Heart left ventricle (tissue), 16 donors: ENCODE results near the gene IL18BP. TPM values are rescaled to one million over a fixed set of nuclear protein-coding genes. Genes with fewer than 3 reads are reported as not detected.

Experiments used
- ATAC-seq, 4 donors: fragments of 200-7000 bp; cut with Tn5 transposase; one replicate each; pipeline ENCODE4 v1.9.1; 2020 to 2022; ENCODE audit warnings: moderate library complexity in 4 of 4, mild to moderate bottlenecking in 3 of 4, moderate number of reproducible peaks in 1 of 4
- DNase-seq, 5 donors: peaks; one replicate each; pipeline ENCODE4 v3.0.0-alpha.2; 2020
- H3K27ac ChIP-seq, 12 donors: fragments of 200-600 bp; sonication (generic) in 4 of 12; one replicate each; pipeline versions ENCODE4 v1.5.0 to v1.8.0; 2016 to 2022; ENCODE audit warnings: mild to moderate bottlenecking in 2 of 12
- H3K27me3 ChIP-seq, 9 donors: fragments of 200-600 bp; sonication (generic) in 2 of 9; one replicate each; pipeline versions ENCODE4 v1.5.1 to v1.8.0; 2016 to 2022; ENCODE audit warnings: mild to moderate bottlenecking in 3 of 9
- H3K36me3 ChIP-seq, 9 donors: fragments of 200-600 bp; sonication (generic) in 2 of 9; one replicate each; pipeline versions ENCODE4 v1.5.0 to v1.8.0; 2018 to 2022; ENCODE audit warnings: mild to moderate bottlenecking in 2 of 9
- H3K4me1 ChIP-seq, 12 donors: fragments of 200-600 bp; sonication (generic) in 4 of 12; one replicate each; pipeline versions ENCODE4 v1.5.0 to v1.8.0; 2016 to 2022; ENCODE audit warnings: mild to moderate bottlenecking in 3 of 12
- H3K4me3 ChIP-seq, 12 donors: fragments of 200-600 bp; sonication (generic) in 4 of 12; one replicate each; pipeline versions ENCODE4 v1.5.0 to v1.8.0; 2017 to 2022; ENCODE audit warnings: mild to moderate bottlenecking in 9 of 12, moderate library complexity in 4 of 12
- H3K9me3 ChIP-seq, 12 donors: fragments of 200-600 bp; sonication (generic) in 4 of 12; one replicate each; pipeline versions ENCODE4 v1.5.0 to v1.8.0; 2016 to 2022; ENCODE audit warnings: mild to moderate bottlenecking in 1 of 12
- CTCF ChIP-seq, 12 donors: fragments of 200-600 bp; sonication (generic) in 4 of 12; IDR thresholded peaks; one replicate each; pipeline versions ENCODE4 v1.5.0 to v1.8.0; 2018 to 2022; ENCODE audit warnings: antibody characterized with exemption in 12 of 12, mild to moderate bottlenecking in 5 of 12
- POLR2A ChIP-seq, 2 donors: fragments of 450-650 bp; IDR thresholded peaks; one replicate each; pipeline ENCODE4 v1.6.1; 2017; ENCODE audit warnings: antibody characterized with exemption in 2 of 2, mild to moderate bottlenecking in 2 of 2, moderate library complexity in 2 of 2
- WGBS, 4 donors: extraction: QIAGEN DNeasy Blood & Tissue Kit in 2 of 4; methylation state at CpG; one replicate each; pipeline versions ENCODE4 v1.1.5 to v1.1.7; 2013 to 2018; 5-methylcytosine and 5-hydroxymethylcytosine counted together
- intact Hi-C, 10 donors: fragments of 100-400 bp; cut with DNase I; formaldehyde crosslinking; loops; one replicate each; pipeline versions ENCODE4 v1.11.1 to v1.14.2; 2022
- polyA plus RNA-seq, 2 donors: library from polyadenylated mRNA; stranded (reverse); fragments of 200-250 nt; gene quantifications; one replicate each; pipeline ENCODE4 v1.2.3, GENCODE V29; 2013
- total RNA-seq, 9 donors: library from RNA; depleted of rRNA in 2 of 9; stranded (reverse); fragments of >200 nt in 2 of 9; fragmentation: NEBNext Ultra II Directional in 3 of 9; extraction: Animal tissue kit (Norgen Biotek cat#: 25700) in 3 of 9; gene quantifications; one replicate each; pipeline versions ENCODE4 v1.1.0 to v1.2.4, GENCODE V29; 2016 to 2023
- donor health status: ischemic (EF 13 %, LVEDD 7.1; RV severe dilation, severe dysfunction).
- donor health status: healthy with polysubstance abuse.
- donor health status: DM: no; HTN: yes; CAD: no.
- donor health status: DM: no; HTN: no; CAD: no.
- donor health status: ischemic (EF 25% LVEDD 6.9; RV normal size, moderate dysfunction).
- donor health status: ischemic (EF 25% LVEDD 5.7; RV mildly dilated, moderate dysfunction).
- donor health status: healthy.
- donor health status: DM: yes; HTN: yes; CAD: no.
- donor health status: ischemic (EF 35%, LVEDD 5.7; RV mildly dilated, moderate dysfunction).
- donor health status: nonischemic (EF 11% LVEDD 7.7; RV severe dilation, severe dysfunction).
- donor health status: DM: yes; HTN: yes; CAD: no.
- donor health status: PGD.
- donor health status: ischemic (EF 29% LVEDD 5.4; RV normal size, mild dysfunction).
- donor health status: nonischemic (EF 23%, LVEDD 6.1; RV moderate dilation, normal function).

IL18BP gene
- total and polyA plus RNA-seq, 11 donors: 1.1 to 86.5 (median 4.4) TPM

DNA sequence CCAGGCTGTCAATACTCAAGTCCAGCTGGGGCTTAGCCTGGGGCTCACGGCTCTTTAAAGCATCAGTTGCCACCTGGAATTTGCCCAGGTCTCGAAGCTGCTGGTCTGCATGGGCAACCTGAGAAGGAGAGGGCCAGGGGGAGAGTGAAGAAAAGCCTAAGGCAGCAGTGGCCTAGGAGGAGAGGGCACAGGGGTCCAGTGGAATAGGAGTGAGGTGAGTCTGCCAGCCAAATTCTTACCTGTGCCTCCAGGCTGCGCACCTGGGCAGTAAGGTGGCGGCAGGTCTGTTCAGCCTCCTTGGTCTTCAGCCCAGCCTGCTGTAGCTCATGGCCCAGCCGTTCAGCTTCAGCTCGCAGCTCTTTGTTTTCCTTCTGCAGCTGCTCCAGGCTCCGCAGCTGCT lies 10.0 kb downstream of the IL18BP start:
- no peak for ATAC-seq

DNA sequence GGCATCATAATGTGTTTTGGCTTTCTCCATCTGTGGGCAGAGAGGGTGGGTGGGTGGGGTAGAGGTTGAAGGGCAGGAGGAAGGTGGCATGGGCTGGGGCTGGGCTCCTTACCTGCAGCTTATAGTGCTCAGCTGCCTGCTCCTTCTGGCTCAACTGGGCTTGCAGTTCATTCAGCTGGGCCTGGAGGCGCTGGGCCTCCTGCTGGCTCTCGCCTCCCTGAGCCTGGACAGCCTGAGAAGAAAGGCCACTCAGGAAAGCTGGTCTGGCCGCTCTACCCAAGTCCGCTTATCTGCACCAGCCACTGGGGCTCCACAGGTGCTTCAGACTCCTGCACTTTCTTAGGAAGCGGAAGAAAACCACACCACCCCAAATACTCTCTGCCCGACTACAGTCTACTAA lies 10.4 kb downstream of the IL18BP start:
- H3K4me1 ChIP-seq: peaks cover 4 to 43% (median 29%) of the 10 kb centered on the region in 12 donors
- H3K4me3 ChIP-seq: no peak overlapping the region
- intact Hi-C loops: no loop called here
- no peak overlapping the region for H3K27ac ChIP-seq
- H3K36me3 ChIP-seq: peaks cover 6 to 100% (median 99%) of the 10 kb centered on the region in 9 donors
- 88 to 98% (median 94%) methylated on average over 4 to 6 of the region's 6 CpGs for WGBS, 4 donors
- H3K27me3 ChIP-seq: no peaks in the 10 kb centered on the region
- H3K9me3 ChIP-seq: no peaks in the 10 kb centered on the region
- TF ChIP-seq POLR2A (IDR thresholded peaks at IDR 0.05) (no peak), CTCF (IDR thresholded peaks at IDR 0.05) (no peak)
- DNase-seq (no peak), ATAC-seq (no peak)

More for the DNA sequence above, 10.0 kb downstream of the IL18BP start:
- Histone ChIP-seq H3K4me1 (peaks cover under 1 to 39% (median 25%) of the 10 kb centered on the region in 12 donors), H3K27ac (no peak overlapping the region), H3K36me3 (peaks cover 6 to 100% (median 99%) of the 10 kb centered on the region in 9 donors), H3K4me3 (no peak overlapping the region), H3K27me3 (no peaks in the 10 kb centered on the region), H3K9me3 (no peaks in the 10 kb centered on the region)
- 82 to 89% (median 86%) methylated on average over 7 of the region's 7 CpGs for WGBS, 4 donors
- no peak for DNase-seq
- intact Hi-C loops: no loop called here
- no peak for TF ChIP-seq POLR2A (IDR thresholded peaks at IDR 0.05)
- TF ChIP-seq CTCF (IDR thresholded peaks at IDR 0.05): no peak

DNA sequence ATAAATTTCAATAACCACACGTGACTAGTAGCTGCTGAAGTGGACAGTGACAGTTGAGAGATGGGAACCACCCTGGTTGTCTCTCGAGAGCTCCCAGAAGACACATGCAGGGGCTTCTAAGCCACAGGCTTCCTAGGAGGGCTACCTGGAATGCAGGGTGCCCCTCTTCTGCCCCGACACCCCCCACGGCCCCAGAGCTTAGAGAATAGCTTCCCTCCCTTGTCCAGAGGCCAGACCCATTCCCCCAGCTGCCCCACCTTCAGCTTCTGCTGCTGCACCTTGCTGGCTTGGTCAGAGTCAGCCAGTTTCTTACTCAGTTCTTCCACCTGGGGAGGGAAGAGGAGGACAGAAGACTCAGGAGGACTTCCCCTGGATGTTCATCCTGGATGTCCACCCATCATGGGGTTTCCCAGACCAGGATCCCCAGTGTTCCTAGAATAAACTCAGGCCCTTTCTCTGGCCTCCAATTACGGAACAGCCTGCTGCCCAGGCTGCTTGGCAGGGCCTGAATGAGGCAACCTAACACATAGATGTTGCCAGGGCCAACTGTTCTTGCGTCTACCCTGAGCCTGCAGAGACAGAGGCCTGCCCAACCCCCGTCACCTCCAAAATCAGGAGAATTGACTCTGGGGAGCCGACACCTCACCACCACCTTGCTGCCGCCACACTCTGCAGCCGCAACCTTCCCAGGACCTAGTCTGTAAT lies 12.0 kb downstream of the IL18BP start:
- Histone ChIP-seq H3K9me3 (no peaks in the 10 kb centered on the region), H3K4me3 (no peak overlapping the region), H3K4me1 (peaks cover 6 to 53% (median 37%) of the 10 kb centered on the region in 12 donors), H3K36me3 (peaks cover 4 to 100% (median 99%) of the 10 kb centered on the region in 9 donors), H3K27ac (peak overlapping the region in 1 of 12 donors; percentile 30), H3K27me3 (no peaks in the 10 kb centered on the region)
- no peak for TF ChIP-seq CTCF (IDR thresholded peaks at IDR 0.05)
- no peak for TF ChIP-seq POLR2A (IDR thresholded peaks at IDR 0.05)
- peak in 1 of 5 donors; percentile 56 for DNase-seq
- intact Hi-C loops: loop anchor here in 1 of 10 donors (10.0 kb wide), 1 partner anchor 214 kb away; the partner anchor contains the start of gene INPPL1
- WGBS, 4 donors: 67 to 79% (median 75%) methylated on average over 9 to 10 of the region's 10 CpGs
- ATAC-seq: peak; percentile 21 to 58 (median 48)

- WGBS, 4 donors: 67 to 86% (median 72%) methylated on average over 4 to 5 of the region's 5 CpGs
- TF ChIP-seq POLR2A (IDR thresholded peaks at IDR 0.05): no peak
- no peak for TF ChIP-seq CTCF (IDR thresholded peaks at IDR 0.05)
- Histone ChIP-seq H3K27me3 (no peaks in the 10 kb centered on the region), H3K4me1 (peaks cover 6 to 53% (median 37%) of the 10 kb centered on the region in 12 donors), H3K9me3 (no peaks in the 10 kb centered on the region), H3K4me3 (no peak overlapping the region), H3K36me3 (peaks cover 2 to 100% (median 99%) of the 10 kb centered on the region in 9 donors), H3K27ac (peak overlapping the region in 10 of 12 donors; percentile 17 to 71 (median 58))
- intact Hi-C loops: loop anchor here in 1 of 10 donors (10.0 kb wide), 1 partner anchor 213 kb away; the partner anchor contains the start of gene INPPL1
- DNase-seq (no peak), ATAC-seq (no peak)
These were observed 13.5 kb downstream of the IL18BP start for GRCh38 chr11:72012091-72012630.
